Heart right ventricle (tissue), 16 donors: ENCODE results near the gene KRT222. TPM values are rescaled to one million over a fixed set of nuclear protein-coding genes. Genes with fewer than 3 reads are reported as not detected.
A peak's percentile ranks its signal among the peaks of the same experiment; 100 is the strongest.

Experiments used
- ATAC-seq, 8 donors: fragments of 200-7000 bp; cut with Tn5 transposase; one replicate each; pipeline ENCODE4 v1.9.1; 2020; ENCODE audit warnings: mild to moderate bottlenecking in 8 of 8, moderate library complexity in 8 of 8, moderate number of reproducible peaks in 1 of 8
- DNase-seq, 2 donors: peaks; one replicate each; pipeline ENCODE4 v3.0.0-alpha.2; 2020
- H3K27ac ChIP-seq, 10 donors: fragments of 200-600 bp; sonication (generic) in 2 of 10; one replicate each; pipeline versions ENCODE4 v1.5.0 to v1.8.0; 2020 to 2022; ENCODE audit warnings: mild to moderate bottlenecking in 3 of 10
- H3K27me3 ChIP-seq, 7 donors: fragments of 200-600 bp; one replicate each; pipeline ENCODE4 v1.8.0; 2021 to 2022; ENCODE audit warnings: mild to moderate bottlenecking in 2 of 7
- H3K36me3 ChIP-seq, 9 donors: fragments of 200-600 bp; sonication (generic) in 1 of 9; one replicate each; pipeline versions ENCODE4 v1.5.0 to v1.8.0; 2020 to 2022; ENCODE audit warnings: mild to moderate bottlenecking in 2 of 9
- H3K4me1 ChIP-seq, 9 donors: fragments of 200-600 bp; sonication (generic) in 1 of 9; one replicate each; pipeline versions ENCODE4 v1.5.0 to v1.8.0; 2020 to 2022; ENCODE audit warnings: mild to moderate bottlenecking in 4 of 9
- H3K4me3 ChIP-seq, 10 donors: fragments of 200-600 bp; sonication (generic) in 2 of 10; one replicate each; pipeline versions ENCODE4 v1.5.0 to v1.8.0; 2020 to 2022; ENCODE audit warnings: mild to moderate bottlenecking in 7 of 10, moderate library complexity in 2 of 10
- H3K9me3 ChIP-seq, 11 donors: fragments of 200-600 bp in 10 of 11; sonication (generic) in 2 of 11; one replicate each; pipeline versions ENCODE4 v1.5.0 to v1.8.0; 2013 to 2022; ENCODE audit warnings: mild to moderate bottlenecking in 2 of 11, control low read depth in 1 of 11, moderate library complexity in 1 of 11
- CTCF ChIP-seq, 9 donors: fragments of 200-600 bp; sonication (generic) in 2 of 9; IDR thresholded peaks; one replicate each; pipeline versions ENCODE4 v1.5.0 to v1.8.0; 2021 to 2022; ENCODE audit warnings: antibody characterized with exemption in 9 of 9, mild to moderate bottlenecking in 5 of 9, moderate library complexity in 1 of 9
- WGBS, 2 donors: extraction: QIAGEN DNeasy Blood & Tissue Kit; methylation state at CpG; one replicate each; pipeline ENCODE4 v1.1.7; 2013; ENCODE audit warnings: inconsistent platforms in 1 of 2; 5-methylcytosine and 5-hydroxymethylcytosine counted together
- intact Hi-C, 10 donors: fragments of 100-400 bp; cut with DNase I; formaldehyde crosslinking; loops; one replicate each; pipeline versions ENCODE4 v1.11.1 to v1.14.2; 2022
- polyA plus RNA-seq, 2 donors: library from polyadenylated mRNA; stranded (reverse); fragments of 200-250 nt; gene quantifications; one replicate each; pipeline ENCODE4 v1.2.3, GENCODE V29; 2013
- total RNA-seq, 10 donors: library from RNA; stranded (reverse); fragmentation: NEBNext Ultra II Directional in 3 of 10; extraction: Animal tissue kit (Norgen Biotek cat#: 25700) in 3 of 10; gene quantifications; one replicate each; pipeline versions ENCODE4 v1.2.1 to v1.2.4, GENCODE V29; 2021 to 2023
- donor health status: Arrhythmogenic right ventricular cardiomyopathy.
- donor health status: ischemic (EF 13 %, LVEDD 7.1; RV severe dilation, severe dysfunction).
- donor health status: healthy with polysubstance abuse.
- donor health status: DM: no; HTN: yes; CAD: no.
- donor health status: DM: no; HTN: no; CAD: no.
- donor health status: ischemic (EF 25% LVEDD 6.9; RV normal size, moderate dysfunction).
- donor health status: ischemic (EF 25% LVEDD 5.7; RV mildly dilated, moderate dysfunction).
- donor health status: healthy.
- donor health status: DM: yes; HTN: yes; CAD: no.
- donor health status: Ischemic cardiomyopathy.
- donor health status: ischemic (EF 35%, LVEDD 5.7; RV mildly dilated, moderate dysfunction).
- donor health status: nonischemic (EF 11% LVEDD 7.7; RV severe dilation, severe dysfunction).
- donor health status: DM: yes; HTN: yes; CAD: no.
- donor health status: PGD.
- donor health status: ischemic (EF 29% LVEDD 5.4; RV normal size, mild dysfunction).
- donor health status: nonischemic (EF 23%, LVEDD 6.1; RV moderate dilation, normal function).

The KRT222 gene
- total and polyA plus RNA-seq, 12 donors: 0.07 to 0.57 (median 0.21) TPM; not detected in 7

- no peak overlapping the region for H3K27ac ChIP-seq
- peaks cover 0 to 5% (median 0%) of the 10 kb centered on the region in 9 donors for H3K4me1 ChIP-seq
- no peak for DNase-seq
- peaks cover 0 to 16% (median 8%) of the 10 kb centered on the region in 7 donors for H3K27me3 ChIP-seq
- 77 to 92% methylated on average over 2 of the region's 2 CpGs for WGBS, 2 donors
- intact Hi-C loops: loop anchor here in 2 of 10 donors (10.0 kb wide), 2 partner anchors 184 to 1054 kb away; partner anchors contain the start of gene KRT28 (in 1 of the 2)
- no peaks in the 10 kb centered on the region for H3K36me3 ChIP-seq
- H3K9me3 ChIP-seq: no peaks in the 10 kb centered on the region
- ATAC-seq: no peak
- no peak overlapping the region for H3K4me3 ChIP-seq
- no peak for TF ChIP-seq CTCF (IDR thresholded peaks at IDR 0.05)
Measured at GRCh38 chr17:40610359-40610758, 54.6 kb downstream of the KRT222 start.

DNA sequence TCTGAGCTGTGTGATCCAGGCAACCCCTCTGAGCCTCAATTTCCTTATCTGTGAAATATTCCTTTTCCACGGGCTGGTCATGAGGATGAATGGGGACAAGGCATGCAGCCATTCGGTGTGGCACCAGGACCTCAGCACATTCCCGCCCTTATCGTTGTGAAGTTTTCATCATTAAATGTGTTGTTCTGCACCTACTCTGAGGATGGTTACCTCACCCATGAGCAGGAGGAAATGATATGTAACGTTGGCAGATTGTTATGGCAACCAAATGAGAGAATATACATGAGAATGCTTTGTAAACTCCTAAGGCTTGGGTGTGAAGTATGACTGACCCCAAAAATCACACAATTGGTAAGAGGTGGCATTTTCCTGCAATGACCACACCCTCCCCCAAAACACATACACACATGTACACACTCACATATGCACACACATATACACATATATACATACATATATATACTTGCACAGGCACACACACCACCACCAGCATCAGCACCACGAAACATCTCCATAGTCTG lies 56.9 kb downstream of the KRT222 start:
- H3K9me3 ChIP-seq: no peaks in the 10 kb centered on the region
- TF ChIP-seq CTCF (IDR thresholded peaks at IDR 0.05): no peak
- peak overlapping the region in 1 of 10 donors; percentile 49 for H3K27ac ChIP-seq
- WGBS, 2 donors: 72 to 81% methylated on average over 6 of the region's 6 CpGs
- DNase-seq (no peak), ATAC-seq (no peak)
- no peak overlapping the region for H3K4me3 ChIP-seq
- peaks cover 0 to 5% (median 0%) of the 10 kb centered on the region in 9 donors for H3K4me1 ChIP-seq
- intact Hi-C loops: no loop called here
- peaks cover 0 to 3% (median 0%) of the 10 kb centered on the region in 7 donors for H3K27me3 ChIP-seq
- no peaks in the 10 kb centered on the region for H3K36me3 ChIP-seq

- no peak for TF ChIP-seq CTCF (IDR thresholded peaks at IDR 0.05)
- Histone ChIP-seq H3K4me1 (peaks cover 0 to 5% (median 0%) of the 10 kb centered on the region in 9 donors), H3K36me3 (no peaks in the 10 kb centered on the region), H3K9me3 (no peaks in the 10 kb centered on the region), H3K27ac (peak overlapping the region in 1 of 10 donors; percentile 36), H3K27me3 (no peaks in the 10 kb centered on the region), H3K4me3 (no peak overlapping the region)
- ATAC-seq: no peak
- DNase-seq: no peak
- intact Hi-C loops: no loop called here
- 82 to 84% methylated on average over 5 of the region's 5 CpGs for WGBS, 2 donors
Measured at GRCh38 chr17:40607641-40608040, 57.3 kb downstream of the KRT222 start.

DNA sequence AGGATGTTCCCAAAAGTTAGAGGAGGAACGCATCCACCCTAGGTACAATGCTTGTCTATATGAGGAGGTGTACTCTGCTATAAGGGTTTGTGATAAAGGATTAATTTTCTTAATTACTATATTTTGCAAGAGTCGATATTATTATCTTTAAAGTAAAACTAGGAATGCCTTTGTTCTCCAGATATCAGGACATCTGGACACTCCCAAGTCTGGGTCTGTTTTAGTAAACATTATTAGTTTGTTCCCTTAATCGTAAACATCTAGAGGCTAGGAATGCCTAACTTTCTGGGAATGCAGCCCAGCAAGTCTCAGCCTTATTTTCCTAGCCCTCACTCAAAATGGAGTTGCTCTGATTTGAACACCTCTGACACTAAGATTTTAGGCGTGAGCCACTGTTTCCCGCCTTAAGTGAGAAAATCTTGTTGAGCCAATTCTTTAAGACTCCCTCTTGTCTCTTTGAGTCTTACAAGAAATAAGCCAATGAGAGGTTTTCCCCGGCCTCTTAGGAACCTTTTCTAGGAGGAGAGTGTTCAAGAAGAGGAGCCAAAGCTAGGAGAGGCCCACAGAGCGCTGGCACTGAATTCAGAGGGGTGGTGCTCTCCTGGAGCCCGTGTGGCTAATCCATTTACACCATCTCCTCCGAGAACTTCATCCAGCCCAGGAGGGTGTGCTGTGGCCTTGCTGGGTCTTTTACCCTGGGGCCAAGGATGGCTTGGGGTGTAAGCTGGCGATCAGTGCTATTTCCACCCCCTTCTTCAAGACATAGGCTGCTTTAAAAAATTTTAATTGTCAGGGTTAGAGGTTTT lies 58.2 kb downstream of the KRT222 start:
- intact Hi-C loops: no loop called here
- Histone ChIP-seq H3K36me3 (no peaks in the 10 kb centered on the region), H3K27me3 (no peaks in the 10 kb centered on the region), H3K27ac (peak overlapping the region in 1 of 10 donors; percentile 36), H3K4me3 (no peak overlapping the region), H3K9me3 (no peaks in the 10 kb centered on the region), H3K4me1 (peaks cover 0 to 11% (median 0%) of the 10 kb centered on the region in 9 donors)
- TF ChIP-seq CTCF (IDR thresholded peaks at IDR 0.05): no peak
- no peak for ATAC-seq
- DNase-seq: no peak
- 68 to 76% methylated on average over 10 of the region's 10 CpGs for WGBS, 2 donors
